Keratinocyte (primary cell): ENCODE measurements around the gene SCP2.
A peak's percentile ranks its signal among the peaks of the same experiment; 100 is the strongest.

Source experiments
- EZH2 ChIP-seq: IDR thresholded peaks from one replicate; pipeline ENCODE4 v1.6.1; 2012; ENCODE audit warnings: inconsistent platforms, mild to moderate bottlenecking, low read length, moderate library complexity
- TF ChIP-seq, protein P1 (sequence below), 3 experiments: IDR thresholded peaks in 1 of 3; conservative IDR thresholded peaks in 1 of 3; optimal IDR thresholded peaks in 1 of 3; 2 replicates in 2 of 3; 3 replicates in 1 of 3; pipeline versions ENCODE3 to v1.5.1; 2011; ENCODE audit warnings: low read length in 3 of 3, mild to moderate bottlenecking in 3 of 3, moderate library complexity in 2 of 3, control low read depth in 1 of 3, inconsistent platforms in 1 of 3; ENCODE audit not compliant: insufficient read depth in 2 of 3; ENCODE audit errors: extremely low read depth in 1 of 3

DNA sequence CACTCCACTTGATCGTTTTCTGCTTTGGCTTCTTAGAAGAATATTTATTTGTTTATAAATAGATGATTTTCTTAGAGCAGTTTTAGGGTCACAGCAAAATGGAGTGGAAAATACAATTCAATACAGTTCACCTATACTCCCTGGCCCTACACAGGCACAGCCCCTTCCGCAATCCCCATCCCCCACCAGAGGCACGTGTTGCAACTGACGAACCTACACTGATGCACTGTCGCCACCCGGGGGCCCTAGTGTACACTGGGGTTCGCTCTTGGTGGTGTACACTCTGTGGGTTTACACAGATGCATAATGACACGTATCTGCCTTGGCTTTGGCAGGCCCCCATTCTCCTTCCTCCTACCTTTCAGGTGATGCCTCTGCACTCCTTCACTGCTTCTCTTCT is 13.5 kb upstream of the SCP2 start:
- TF ChIP-seq, protein P1, sequence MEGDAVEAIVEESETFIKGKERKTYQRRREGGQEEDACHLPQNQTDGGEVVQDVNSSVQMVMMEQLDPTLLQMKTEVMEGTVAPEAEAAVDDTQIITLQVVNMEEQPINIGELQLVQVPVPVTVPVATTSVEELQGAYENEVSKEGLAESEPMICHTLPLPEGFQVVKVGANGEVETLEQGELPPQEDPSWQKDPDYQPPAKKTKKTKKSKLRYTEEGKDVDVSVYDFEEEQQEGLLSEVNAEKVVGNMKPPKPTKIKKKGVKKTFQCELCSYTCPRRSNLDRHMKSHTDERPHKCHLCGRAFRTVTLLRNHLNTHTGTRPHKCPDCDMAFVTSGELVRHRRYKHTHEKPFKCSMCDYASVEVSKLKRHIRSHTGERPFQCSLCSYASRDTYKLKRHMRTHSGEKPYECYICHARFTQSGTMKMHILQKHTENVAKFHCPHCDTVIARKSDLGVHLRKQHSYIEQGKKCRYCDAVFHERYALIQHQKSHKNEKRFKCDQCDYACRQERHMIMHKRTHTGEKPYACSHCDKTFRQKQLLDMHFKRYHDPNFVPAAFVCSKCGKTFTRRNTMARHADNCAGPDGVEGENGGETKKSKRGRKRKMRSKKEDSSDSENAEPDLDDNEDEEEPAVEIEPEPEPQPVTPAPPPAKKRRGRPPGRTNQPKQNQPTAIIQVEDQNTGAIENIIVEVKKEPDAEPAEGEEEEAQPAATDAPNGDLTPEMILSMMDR (optimal IDR thresholded peaks at IDR 0.05 in 1 of 3, IDR thresholded peaks at IDR 0.05 in 1 of 3, conservative IDR thresholded peaks at IDR 0.05 in 1 of 3; ENCODE audit: extremely low read depth in 1 of 3, insufficient read depth in 2 of 3, low read length in 3 of 3) = peak in 1 of 3 experiments; percentile 35
- no peak for TF ChIP-seq EZH2
